Fibroblast of skin of left quadriceps (primary cell): ENCODE measurements around the gene EFNA3.

ENCODE experiments used
- DNase-seq, 2 experiments: peaks; one replicate each; pipeline ENCODE4 v3.0.0-alpha.2; 2013; ENCODE audit warnings: low read depth in 2 of 2

The EFNA3 gene

GRCh38 chr1:155078469-155079209 lies at the start of gene EFNA3:
Gene EFNA3, plus strand, starts transcription at chr1:155078837. Its CDS starts 105 bp downstream, at chr1:155078942.
- no peak for DNase-seq

GRCh38 chr1:155029513-155030242 lies 49.0 kb upstream of the EFNA3 start:
- DNase-seq: no peak

DNA sequence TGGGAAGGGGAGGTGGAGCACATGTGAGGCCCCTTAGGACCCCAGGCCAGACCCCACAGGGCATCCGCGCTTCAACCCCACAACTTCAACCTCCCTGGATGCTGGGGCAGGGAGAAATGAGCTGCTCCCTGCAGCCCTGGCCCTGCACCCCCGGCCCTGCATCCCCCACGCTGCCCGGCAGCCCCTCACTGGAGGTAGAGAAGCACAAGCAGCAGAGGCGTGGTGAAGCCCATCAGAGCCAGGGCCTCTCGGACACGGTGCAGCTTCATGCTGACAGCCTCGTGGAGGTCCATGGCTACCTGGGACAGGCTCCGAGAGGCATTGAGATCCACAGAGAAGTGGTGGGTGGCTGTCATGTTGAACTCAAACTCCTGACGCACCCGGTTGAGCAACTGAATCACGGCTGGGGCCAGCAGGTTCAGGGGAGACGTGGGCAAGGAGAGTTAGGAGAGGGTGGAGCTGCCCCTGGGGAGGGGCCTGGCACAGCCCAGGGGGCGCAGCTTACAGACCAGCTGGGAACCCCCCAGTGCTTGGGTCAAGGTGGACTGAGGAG lies 48.3 kb upstream of the EFNA3 start:
- DNase-seq: no peak

GRCh38 chr1:155030899-155031298 lies 47.7 kb upstream of the EFNA3 start:
- DNase-seq: no peak

DNA sequence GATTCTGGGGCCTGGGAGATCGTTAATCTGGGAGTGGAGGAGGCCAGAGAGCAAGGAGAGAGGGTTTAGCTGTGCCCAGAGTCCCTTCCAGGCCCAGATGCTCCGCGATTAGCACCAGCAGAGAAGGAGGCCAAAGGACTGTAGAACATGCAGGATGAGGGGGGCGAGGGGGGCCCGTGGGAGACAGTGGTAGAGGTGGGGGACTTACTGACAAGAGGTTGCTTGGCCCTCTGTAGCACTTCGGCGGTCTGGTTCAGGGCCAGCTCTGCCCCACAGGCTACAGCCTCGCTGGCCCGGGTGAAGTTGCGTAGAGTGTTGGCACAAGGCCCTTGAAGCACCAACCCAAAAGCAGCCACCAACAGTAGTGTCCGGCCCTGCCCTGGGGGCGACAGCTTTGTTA lies 45.8 kb upstream of the EFNA3 start:
- DNase-seq: no peak

DNA sequence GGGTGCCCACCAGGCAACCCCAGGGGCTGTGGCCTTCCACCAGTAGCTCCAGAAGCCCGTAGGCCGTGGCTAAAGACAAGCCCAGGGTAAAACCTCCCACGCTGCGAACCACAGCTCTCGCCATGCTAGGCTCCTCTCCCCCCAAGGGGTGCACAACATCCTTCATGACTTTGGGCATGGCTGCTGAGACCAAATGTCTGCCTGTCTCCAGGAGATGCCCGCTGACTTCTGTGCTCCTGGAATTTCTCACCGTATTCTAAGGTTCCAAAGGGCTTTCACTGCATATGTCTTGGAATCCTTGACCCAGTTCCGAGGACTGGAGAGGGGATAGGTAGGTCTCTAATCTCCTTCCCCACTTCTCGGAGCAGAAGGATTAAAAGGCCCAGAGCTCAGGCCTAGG lies 45.1 kb upstream of the EFNA3 start, which contains the start of the genes DCST1 and DCST2:
Gene DCST1 (plus strand): TSS at position 301 of the 400 bp plus-strand sequence. CDS start 213 bp downstream, outside the sequence.
Gene DCST2 (minus strand): TSS at position 258 of the 400 bp plus-strand sequence. CDS start 80 bp downstream, at position 178.
- DNase-seq: no peak

DNA sequence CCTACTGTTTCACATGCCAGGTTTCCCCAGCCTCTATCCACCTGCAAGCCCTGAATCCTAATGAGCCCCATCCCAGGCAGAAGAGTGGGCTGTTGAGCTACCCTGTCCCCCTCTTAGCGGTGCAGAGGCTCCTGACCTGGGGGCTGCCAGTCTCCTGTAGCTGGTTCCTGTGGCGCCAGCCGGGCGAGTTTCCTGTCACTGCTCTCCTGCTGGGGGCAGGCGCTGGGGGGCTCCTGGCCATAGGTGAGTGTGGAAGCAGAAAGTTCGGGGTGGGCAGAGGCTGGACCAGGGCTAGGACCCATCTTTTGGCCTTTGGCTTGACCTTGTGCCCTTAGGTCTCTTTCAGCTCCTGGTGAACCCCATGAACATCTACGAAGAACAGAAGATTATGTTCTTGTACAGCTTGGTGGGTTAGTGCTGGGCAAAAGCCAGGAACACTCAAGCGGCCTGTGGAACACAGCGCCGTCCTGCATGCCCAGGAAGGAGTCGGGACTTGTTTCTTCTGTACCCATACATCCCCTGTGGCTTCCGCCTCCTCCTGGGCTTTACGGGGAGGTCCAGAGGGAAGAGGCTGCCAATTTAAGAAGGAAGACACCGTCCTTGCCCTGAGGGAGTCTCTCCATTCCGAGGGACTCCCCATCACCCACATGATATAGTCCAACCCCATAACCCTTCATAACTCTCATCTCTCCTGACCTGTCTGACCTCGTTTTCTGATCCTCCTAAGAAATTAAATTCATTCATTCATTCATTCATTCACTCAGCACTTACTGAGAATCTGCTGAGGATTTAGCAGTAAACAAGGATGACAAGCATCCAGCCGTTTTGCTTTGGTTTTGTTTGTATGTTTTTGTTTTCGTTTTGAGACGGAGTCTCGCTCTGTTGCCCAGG lies 44.1 kb upstream of the EFNA3 start:
- DNase-seq: no peak

DNA sequence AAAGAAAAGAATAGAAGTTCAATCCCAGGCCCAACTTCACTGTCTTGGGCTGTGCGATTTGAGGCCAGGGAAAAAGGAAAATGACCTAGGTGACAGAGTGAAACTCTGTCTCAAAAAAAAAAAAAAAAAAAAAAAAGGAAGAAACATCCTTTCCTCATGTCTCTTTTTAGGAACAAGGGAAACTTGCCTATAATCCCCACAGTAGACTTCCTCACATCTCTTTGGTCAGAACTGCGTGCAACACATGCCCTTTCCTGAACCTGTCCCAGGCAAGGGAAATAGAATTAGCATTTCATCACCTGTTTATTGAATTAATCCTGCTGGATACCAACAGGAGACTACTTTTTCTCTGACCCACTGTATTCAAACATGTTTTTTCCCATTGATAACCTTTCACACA lies 42.7 kb upstream of the EFNA3 start:
- no peak for DNase-seq

GRCh38 chr1:155037043-155037442 lies 41.6 kb upstream of the EFNA3 start:
- no peak for DNase-seq

DNA sequence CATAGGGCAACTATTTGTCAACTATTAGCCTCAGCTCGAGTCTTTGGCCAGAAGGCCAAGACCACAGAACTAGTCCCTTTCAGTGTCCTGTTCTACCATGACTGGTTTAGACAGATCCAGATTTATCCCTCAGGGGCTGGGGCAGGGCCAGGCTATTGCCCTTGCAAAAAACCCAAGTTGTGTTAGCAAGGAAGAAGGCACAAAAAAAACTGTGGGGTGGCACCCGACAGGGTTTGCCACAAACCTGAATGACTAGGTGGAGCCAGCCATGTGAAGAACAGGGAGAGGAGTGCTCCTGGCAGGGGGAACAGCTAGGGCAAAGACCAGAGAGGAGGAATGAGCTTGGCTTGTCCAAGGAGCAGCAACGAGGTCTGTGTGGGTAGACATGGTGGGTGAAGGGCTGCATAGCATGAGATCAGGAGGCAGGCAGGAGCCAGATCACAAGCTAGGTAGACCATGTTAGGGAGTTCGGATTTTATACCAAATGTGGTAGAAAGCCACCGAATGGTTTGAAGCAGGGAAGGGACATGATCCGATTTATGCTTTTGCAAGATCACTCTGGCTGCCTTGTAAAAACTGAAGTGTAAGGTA lies 40.7 kb upstream of the EFNA3 start:
- DNase-seq: no peak

- DNase-seq: no peak
These were observed 39.9 kb upstream of the EFNA3 start for GRCh38 chr1:155038602-155039307.

DNA sequence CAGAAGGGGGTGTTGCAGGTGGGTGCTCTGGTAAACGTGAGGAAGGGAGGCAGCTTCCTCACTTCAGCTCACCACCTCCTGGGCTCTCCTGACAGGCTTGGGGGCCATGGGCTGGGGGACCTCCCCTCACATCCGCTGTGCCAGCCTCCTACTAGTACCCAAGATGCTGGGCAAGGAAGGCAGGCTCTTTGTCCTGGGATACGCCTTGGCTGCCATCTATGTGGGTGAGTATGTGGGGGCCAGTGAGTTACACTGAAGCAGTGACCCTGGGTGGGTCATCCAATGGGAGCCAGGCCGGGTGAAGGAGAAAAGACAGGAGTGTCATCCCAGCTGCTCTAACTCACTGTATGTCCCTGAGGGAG lies 39.3 kb upstream of the EFNA3 start:
- DNase-seq: no peak

DNA sequence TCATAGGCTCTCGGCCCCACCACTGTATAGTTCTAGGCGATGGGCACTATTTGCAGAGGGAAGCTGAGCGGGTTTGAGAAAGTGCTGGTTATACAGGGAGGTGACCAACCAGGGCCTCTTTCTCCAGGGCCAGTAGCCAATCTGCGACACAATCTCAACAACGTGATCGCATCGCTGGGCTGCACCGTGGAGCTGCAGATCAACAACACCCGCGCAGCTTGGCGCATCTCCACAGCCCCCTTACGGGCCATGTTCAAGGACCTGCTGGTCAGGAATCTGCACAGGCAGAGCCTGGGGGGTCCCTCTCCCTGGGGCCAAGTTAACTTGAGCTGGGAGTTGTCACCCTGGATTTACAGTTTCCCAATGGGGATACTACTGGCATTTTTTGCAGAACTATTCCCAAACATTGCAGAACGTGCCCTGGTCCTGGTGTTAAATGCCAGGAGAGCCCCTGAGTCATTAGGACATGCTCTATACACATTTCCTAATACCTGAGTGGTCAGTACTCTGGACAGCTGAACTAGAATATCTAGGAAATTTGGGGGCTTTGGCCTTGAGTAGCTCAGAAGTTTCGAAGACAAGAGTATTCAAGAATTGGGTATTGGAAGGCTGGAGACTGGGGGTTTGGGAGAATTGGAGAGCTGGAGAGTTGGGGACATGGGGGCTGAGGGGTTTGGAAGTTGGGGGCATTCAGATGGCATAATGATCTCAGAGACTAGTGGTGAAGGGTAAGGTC lies 38.1 kb upstream of the EFNA3 start:
- no peak for DNase-seq

- DNase-seq: no peak
These were observed 35.8 kb upstream of the EFNA3 start for GRCh38 chr1:155042789-155043188.

DNA sequence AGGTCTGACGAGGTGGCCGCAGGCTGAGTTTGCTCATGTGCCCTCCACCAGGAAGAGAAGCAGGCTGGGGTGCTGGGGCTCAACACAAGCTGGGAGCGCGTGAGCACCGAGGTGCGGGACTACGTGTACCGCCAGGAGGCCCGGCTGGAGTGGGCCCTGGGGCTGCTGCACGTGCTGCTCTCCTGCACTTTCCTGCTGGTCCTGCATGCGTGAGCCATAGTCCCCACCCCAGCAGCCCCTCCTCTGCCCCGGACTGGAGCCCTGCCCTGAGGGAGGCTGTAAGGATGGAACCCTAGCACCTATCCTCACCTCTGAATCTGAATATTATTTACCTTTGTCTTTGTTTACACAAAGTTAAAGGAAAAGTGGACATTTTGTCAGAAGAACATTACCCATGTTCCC lies 35.3 kb upstream of the EFNA3 start:
- DNase-seq: no peak

DNA sequence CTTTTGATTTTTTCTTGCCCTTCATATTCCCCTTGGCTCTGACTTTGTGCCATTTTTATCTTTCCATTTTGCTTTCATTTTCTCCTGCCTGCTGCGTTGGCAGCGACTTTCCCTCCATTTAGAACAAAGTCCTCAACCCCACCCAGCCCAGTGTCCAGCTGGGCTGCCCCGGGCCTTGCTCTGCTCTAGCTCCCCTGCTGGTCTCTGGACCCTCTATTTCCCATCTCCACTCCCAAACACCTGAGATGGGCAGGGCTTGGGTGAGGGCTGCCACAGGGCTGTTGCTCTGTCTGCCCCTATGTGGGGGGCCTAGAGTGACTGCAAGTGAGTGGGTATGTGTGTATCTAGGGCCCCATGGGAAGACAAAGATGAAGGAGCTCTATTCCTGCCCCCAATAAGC lies 34.8 kb upstream of the EFNA3 start:
- no peak for DNase-seq

DNA sequence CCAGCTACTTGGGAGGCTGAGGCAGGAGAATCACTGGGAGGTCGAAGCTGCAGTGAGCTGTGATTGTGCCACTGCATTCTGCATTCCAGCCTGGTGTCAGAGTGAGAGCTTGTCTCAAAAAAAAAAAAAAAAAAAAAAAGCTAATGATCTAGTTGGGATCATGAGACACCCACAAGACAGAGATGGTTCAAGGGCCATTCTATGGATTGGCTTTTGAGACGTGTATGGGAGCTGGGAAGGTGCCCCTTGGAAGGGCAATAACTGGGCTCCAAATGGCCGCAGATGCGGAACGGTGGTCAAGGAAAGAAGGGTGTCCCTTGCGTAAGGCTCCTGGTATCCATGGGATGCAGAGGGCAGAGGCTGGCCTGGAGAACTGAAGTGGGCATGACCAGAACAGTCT lies 34.3 kb upstream of the EFNA3 start:
- DNase-seq: no peak

GRCh38 chr1:155044812-155045657 lies 33.6 kb upstream of the EFNA3 start:
- peak in 1 of 2 experiments; percentile 13 for DNase-seq
